HEK293T (cell line): ENCODE data around the gene SMC1B.
"Not testable (repeated sequence)": the region's sequence is repeated elsewhere in the genome, so short reads cannot be mapped to it uniquely, and the experiment has no call there.

Experiments
- CTCF ChIA-PET: fragments of 350-600 bp; formaldehyde crosslinking; extraction: SDS; loops from one replicate; lab custom pipeline; 2021; ENCODE audit warnings: antibody characterized with exemption, inconsistent platforms; lab: Yijun Ruan, JAX
- POLR2A ChIA-PET: fragments of 350-600 bp; formaldehyde crosslinking; extraction: SDS; loops from one replicate; lab custom pipeline; 2020; ENCODE audit warnings: antibody characterized with exemption, inconsistent platforms; lab: Yijun Ruan, JAX
- DNase-seq: peaks from one replicate; pipeline ENCODE4 v3.0.0; 2012; ENCODE audit warnings: mixed read lengths; ENCODE audit errors: extremely low spot score
- ARNT ChIP-seq: fragments of 450-650 bp; IDR thresholded peaks from 2 replicates; pipeline ENCODE4 v1.6.1; 2017; ENCODE audit warnings: mild to moderate bottlenecking
- BHLHE40 ChIP-seq: fragments of 450-650 bp; IDR thresholded peaks from 2 replicates; pipeline ENCODE4 v1.6.1; 2016; ENCODE audit warnings: mild to moderate bottlenecking, moderate library complexity, borderline replicate concordance
- CTBP1 ChIP-seq: fragments of 450-650 bp; IDR thresholded peaks from 2 replicates; pipeline ENCODE4 v1.6.1; 2016; ENCODE audit warnings: borderline replicate concordance
- ELF4 ChIP-seq: fragments of 450-650 bp; IDR thresholded peaks from 2 replicates; pipeline ENCODE4 v1.6.1; 2017; ENCODE audit warnings: antibody characterized with exemption
- FOXA1 ChIP-seq: fragments of 450-650 bp; IDR thresholded peaks from 2 replicates; pipeline ENCODE4 v1.6.1; 2016; ENCODE audit warnings: mild to moderate bottlenecking
- FOXK2 ChIP-seq: fragments of 450-650 bp; IDR thresholded peaks from 2 replicates; pipeline ENCODE4 v1.6.1; 2016; ENCODE audit warnings: mild to moderate bottlenecking
- FOXM1 ChIP-seq: fragments of 450-650 bp; IDR thresholded peaks from 2 replicates; pipeline ENCODE4 v1.6.1; 2017; ENCODE audit warnings: mild to moderate bottlenecking, borderline replicate concordance
- HDGF ChIP-seq: fragments of 450-650 bp; IDR thresholded peaks from 2 replicates; pipeline ENCODE4 v1.6.1; 2017; ENCODE audit warnings: antibody characterized with exemption, borderline replicate concordance
- L3MBTL2 ChIP-seq: fragments of 450-650 bp; conservative IDR thresholded peaks from 2 replicates; pipeline ENCODE4 v1.6.1; 2016; ENCODE audit warnings: mild to moderate bottlenecking
- LEF1 ChIP-seq: fragments of 450-650 bp; IDR thresholded peaks from 2 replicates; pipeline ENCODE4 v1.6.1; 2017; ENCODE audit warnings: mild to moderate bottlenecking, borderline replicate concordance
- NFRKB ChIP-seq: fragments of 450-650 bp; IDR thresholded peaks from 2 replicates; pipeline ENCODE4 v1.6.1; 2016; ENCODE audit warnings: mild to moderate bottlenecking, moderate library complexity
- PKNOX1 ChIP-seq: fragments of 450-650 bp; IDR thresholded peaks from 2 replicates; pipeline ENCODE4 v1.6.1; 2016
- SP1 ChIP-seq: fragments of 450-650 bp; IDR thresholded peaks from 2 replicates; pipeline ENCODE4 v1.6.1; 2017
- SUZ12 ChIP-seq: fragments of 450-650 bp; IDR thresholded peaks from 2 replicates; pipeline ENCODE4 v1.6.1; 2016; ENCODE audit warnings: mild to moderate bottlenecking
- TARDBP ChIP-seq: fragments of 450-650 bp; IDR thresholded peaks from 2 replicates; pipeline ENCODE4 v1.6.1; 2016
- ZNF384 ChIP-seq: fragments of 450-650 bp; IDR thresholded peaks from 2 replicates; pipeline ENCODE4 v1.6.1; 2016

SMC1B gene

GRCh38 chr22:45397806-45398205 is 15.6 kb downstream of the SMC1B start:
- ChIA-PET CTCF (interaction anchor here (0.6 kb wide), 1 partner anchor 1144 kb away, joined by 6 read pairs; no protein-coding TSS in a partner anchor), POLR2A (no interaction called here)
- no peak for DNase-seq
- no peak for TF ChIP-seq CTBP1
- TF ChIP-seq ARNT: no peak
- no peak for TF ChIP-seq FOXM1
- TF ChIP-seq FOXA1: no peak
- no peak for TF ChIP-seq ZNF384
- no peak for TF ChIP-seq PKNOX1
- TF ChIP-seq NFRKB: no peak
- TF ChIP-seq BHLHE40: no peak
- no peak for TF ChIP-seq HDGF
- TF ChIP-seq SP1: no peak
- no peak for TF ChIP-seq TARDBP

GRCh38 chr22:45389546-45389945 is 23.9 kb downstream of the SMC1B start:
- CTCF ChIA-PET: no interaction called here
- DNase-seq: no peak
- TF ChIP-seq FOXA1 (no peak), TARDBP (no peak), L3MBTL2 (no peak), NFRKB (no peak), FOXK2 (no peak), CTBP1 (no peak), ELF4 (no peak), SUZ12 (no peak), SP1 (no peak), FOXM1 (no peak), ARNT (no peak)
- POLR2A ChIA-PET: interaction anchor here (0.6 kb wide), 1 partner anchor 21 kb away, joined by 3 read pairs; no protein-coding TSS in a partner anchor

DNA sequence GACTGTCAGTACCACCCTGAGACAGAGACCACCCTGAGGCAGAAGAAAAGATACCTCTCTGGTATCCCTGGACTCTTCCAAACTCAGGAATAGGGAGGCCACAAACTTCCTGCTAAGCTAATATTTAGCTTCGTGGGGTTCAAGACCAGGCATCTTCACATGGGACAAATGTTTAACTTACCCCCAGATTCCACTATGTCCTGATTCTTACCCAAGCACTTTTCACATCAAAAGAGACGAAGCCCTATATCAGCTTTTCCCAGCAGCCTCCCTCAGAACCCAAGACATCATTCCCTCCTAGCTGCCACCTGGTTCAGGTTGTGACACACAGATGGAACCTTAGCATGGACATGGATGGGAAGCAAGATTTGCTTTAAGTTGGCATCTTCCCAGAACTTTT is 32.1 kb downstream of the SMC1B start:
- TF ChIP-seq L3MBTL2: no peak
- no peak for TF ChIP-seq ELF4
- no peak for TF ChIP-seq ARNT
- TF ChIP-seq SUZ12: no peak
- TF ChIP-seq FOXM1: no peak
- no peak for TF ChIP-seq CTBP1
- no peak for TF ChIP-seq SP1
- no peak for TF ChIP-seq FOXK2
- no peak for TF ChIP-seq BHLHE40
- TF ChIP-seq PKNOX1: no peak
- TF ChIP-seq NFRKB: no peak
- TF ChIP-seq FOXA1: no peak
- TF ChIP-seq ZNF384: no peak
- TF ChIP-seq HDGF: no peak
- TF ChIP-seq LEF1: no peak
- TF ChIP-seq TARDBP: no peak
- ChIA-PET POLR2A (no interaction called here), CTCF (no interaction called here)
- DNase-seq: no peak

DNA sequence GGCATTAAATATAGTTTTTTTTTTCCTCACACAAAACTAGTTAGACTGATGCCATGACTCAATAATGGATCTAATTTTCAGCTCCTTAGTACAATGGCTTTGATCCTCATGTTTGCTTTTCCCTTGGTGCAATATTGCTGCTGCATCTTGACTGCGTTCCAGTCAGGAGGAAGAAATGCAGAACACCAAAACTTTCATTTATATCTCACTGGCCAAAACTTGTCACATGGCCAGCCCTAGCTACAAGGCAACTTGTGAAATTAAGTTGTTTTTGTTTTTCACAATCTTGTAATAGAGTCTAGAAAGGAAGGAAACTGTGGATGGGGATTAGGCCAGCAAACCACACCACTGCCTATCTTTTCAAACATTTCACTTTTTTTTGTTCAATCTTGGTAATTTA is 36.7 kb downstream of the SMC1B start:
- TF ChIP-seq SP1 (no peak), HDGF (no peak), SUZ12 (no peak), ELF4 (no peak), ZNF384 (no peak), LEF1 (no peak), CTBP1 (no peak), BHLHE40 (no peak), FOXK2 (no peak)
- ChIA-PET CTCF (no interaction called here), POLR2A (no interaction called here)
- no peak for DNase-seq

GRCh38 chr22:45376009-45376408 is 37.4 kb downstream of the SMC1B start:
- no peak for TF ChIP-seq FOXM1
- no peak for TF ChIP-seq FOXA1
- no peak for TF ChIP-seq SUZ12
- TF ChIP-seq SP1: no peak
- TF ChIP-seq CTBP1: no peak
- no peak for TF ChIP-seq ELF4
- TF ChIP-seq NFRKB: no peak
- TF ChIP-seq ARNT: no peak
- TF ChIP-seq BHLHE40: no peak
- TF ChIP-seq HDGF: no peak
- no peak for TF ChIP-seq LEF1
- ChIA-PET POLR2A (no interaction called here), CTCF (no interaction called here)
- no peak for DNase-seq

GRCh38 chr22:45373592-45373991 is 39.8 kb downstream of the SMC1B start:
- POLR2A ChIA-PET, CTCF ChIA-PET, DNase-seq: not testable (repeated sequence)

DNA sequence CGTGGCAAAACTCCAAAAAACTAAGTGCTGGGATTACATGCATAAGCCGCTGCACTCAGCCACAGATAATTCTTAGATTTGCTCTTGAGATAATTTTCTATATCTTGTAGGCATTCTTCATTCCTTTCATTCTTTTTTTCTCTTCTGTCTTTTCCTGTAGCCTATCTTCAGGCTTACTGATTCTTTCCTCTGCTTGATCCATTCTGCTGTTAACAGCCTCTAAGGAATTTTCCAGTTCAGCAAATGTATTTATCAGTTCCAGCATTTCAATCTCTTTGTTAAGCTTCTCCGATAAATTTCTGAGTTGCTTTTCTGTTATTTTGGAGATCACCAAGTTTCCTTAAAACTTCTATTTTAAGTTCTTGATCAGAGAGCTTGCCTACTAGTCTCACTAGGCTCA is 46.7 kb downstream of the SMC1B start:
- POLR2A ChIA-PET: no interaction called here
- no peak for DNase-seq
- CTCF ChIA-PET: no interaction called here
- TF ChIP-seq TARDBP (no peak), L3MBTL2 (no peak)

- CTCF ChIA-PET: interaction anchor here (0.7 kb wide), 2 partner anchors 16 to 487 kb away, joined by 3 to 4 read pairs; no protein-coding TSS in a partner anchor
- no peak for DNase-seq
- TF ChIP-seq ELF4: no peak
- no peak for TF ChIP-seq ARNT
- POLR2A ChIA-PET: no interaction called here
Observed at GRCh38 chr22:45359627-45360026, 53.8 kb downstream of the SMC1B start.
